Measurements from ENCODE around the gene SCLY. TPM values are rescaled to one million over a fixed set of nuclear protein-coding genes. Genes with fewer than 3 reads are reported as not detected.

The SCLY gene
- polyA plus RNA-seq, 3 donors: 9.5 to 10.6 (median 10.3) TPM

DNA sequence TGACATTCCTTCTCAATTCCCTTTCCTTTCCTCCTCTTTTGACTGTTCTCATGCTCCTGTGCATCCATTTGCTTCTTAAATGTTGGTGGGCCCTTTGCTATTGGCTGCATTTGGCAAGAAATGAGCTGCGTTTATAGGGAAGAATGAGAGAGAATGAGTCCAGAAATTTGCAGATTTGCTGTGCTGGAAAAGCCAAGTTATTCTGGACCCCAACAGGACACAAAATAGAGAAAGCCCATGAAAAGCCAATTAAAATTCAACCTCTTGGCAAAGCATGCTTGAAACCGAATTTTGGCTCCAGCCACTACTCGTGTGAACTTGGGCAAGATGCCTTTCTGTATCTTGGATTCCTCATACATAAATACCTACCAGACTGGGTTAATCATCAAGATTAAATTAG lies 1.3 kb upstream of the SCLY start:
- peaks cover 3 to 19% of the 10 kb centered on the region in 2 donors for H3K27me3 ChIP-seq (ENCODE audit: control insufficient read depth in 2 of 2, insufficient read depth in 2 of 2, low read length in 2 of 2)
- peaks cover 5% of the 10 kb centered on the region in 2 donors for H3K36me3 ChIP-seq (replicated peaks in 1 of 2; ENCODE audit: control insufficient read depth in 1 of 2, insufficient read depth in 2 of 2, low read length in 2 of 2)
- H3K9ac ChIP-seq (ENCODE audit: insufficient read depth, low read length, poor library complexity, severe bottlenecking): no peak overlapping the region
- no peaks in the 10 kb centered on the region for H3K79me2 ChIP-seq (ENCODE audit: insufficient read depth, low read length)
- no peaks in the 10 kb centered on the region for H4K20me1 ChIP-seq (ENCODE audit: insufficient read depth, low read length)
- peak overlapping the region; percentile 93 for H3K4me2 ChIP-seq (replicated peaks; ENCODE audit: extremely low read depth, low read length, poor library complexity, severe bottlenecking)
- intact Hi-C loops (cut with micrococcal nuclease): loop anchor here in 1 of 2 donors (5.0 kb wide), 1 partner anchor 92 kb away; the partner anchor contains the start of gene UBE2F
- Mint-ChIP-seq H3K36me3 (peaks cover 7 to 10% of the 10 kb centered on the region in 2 donors), H3K4me3 (peak overlapping the region; percentile 81 to 92), H3K4me1 (peaks cover 22% of the 10 kb centered on the region), H3K27ac (peak overlapping the region in 1 of 7 donors; percentile 89), H3K9me3 (peaks cover 20 to 31% (median 27%) of the 10 kb centered on the region in 7 donors), H3K27me3 (ENCODE audit: low read depth in 3 of 3) (peaks cover 10 to 26% (median 22%) of the 10 kb centered on the region in 3 donors)
- H3K27ac ChIP-seq (ENCODE audit: low read depth in 1 of 2, low read length in 2 of 2): no peak overlapping the region
- peaks cover 17 to 23% of the 10 kb centered on the region in 2 donors for H3K4me1 ChIP-seq (ENCODE audit: control insufficient read depth in 1 of 2, insufficient read depth in 2 of 2, low read length in 2 of 2)
- H2AFZ ChIP-seq (ENCODE audit: insufficient read depth, low read depth, low read length, poor library complexity, severe bottlenecking): no peak overlapping the region
- TF ChIP-seq, protein P1, sequence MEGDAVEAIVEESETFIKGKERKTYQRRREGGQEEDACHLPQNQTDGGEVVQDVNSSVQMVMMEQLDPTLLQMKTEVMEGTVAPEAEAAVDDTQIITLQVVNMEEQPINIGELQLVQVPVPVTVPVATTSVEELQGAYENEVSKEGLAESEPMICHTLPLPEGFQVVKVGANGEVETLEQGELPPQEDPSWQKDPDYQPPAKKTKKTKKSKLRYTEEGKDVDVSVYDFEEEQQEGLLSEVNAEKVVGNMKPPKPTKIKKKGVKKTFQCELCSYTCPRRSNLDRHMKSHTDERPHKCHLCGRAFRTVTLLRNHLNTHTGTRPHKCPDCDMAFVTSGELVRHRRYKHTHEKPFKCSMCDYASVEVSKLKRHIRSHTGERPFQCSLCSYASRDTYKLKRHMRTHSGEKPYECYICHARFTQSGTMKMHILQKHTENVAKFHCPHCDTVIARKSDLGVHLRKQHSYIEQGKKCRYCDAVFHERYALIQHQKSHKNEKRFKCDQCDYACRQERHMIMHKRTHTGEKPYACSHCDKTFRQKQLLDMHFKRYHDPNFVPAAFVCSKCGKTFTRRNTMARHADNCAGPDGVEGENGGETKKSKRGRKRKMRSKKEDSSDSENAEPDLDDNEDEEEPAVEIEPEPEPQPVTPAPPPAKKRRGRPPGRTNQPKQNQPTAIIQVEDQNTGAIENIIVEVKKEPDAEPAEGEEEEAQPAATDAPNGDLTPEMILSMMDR (IDR thresholded peaks at IDR 0.05): no peak
- DNase-seq: no peak
- peaks cover 7 to 11% of the 10 kb centered on the region in 2 donors for H3K9me3 ChIP-seq (replicated peaks in 1 of 2; ENCODE audit: control insufficient read depth in 1 of 2, insufficient read depth in 1 of 2, low read length in 2 of 2)
- H3K4me3 ChIP-seq (replicated peaks in 1 of 3; ENCODE audit: low read depth in 2 of 3, low read length in 3 of 3): peak overlapping the region in 1 of 3 experiments; percentile 82
- WGBS (ENCODE audit: insufficient coverage): 100% methylated on average over 1 of the region's 3 CpGs

DNA sequence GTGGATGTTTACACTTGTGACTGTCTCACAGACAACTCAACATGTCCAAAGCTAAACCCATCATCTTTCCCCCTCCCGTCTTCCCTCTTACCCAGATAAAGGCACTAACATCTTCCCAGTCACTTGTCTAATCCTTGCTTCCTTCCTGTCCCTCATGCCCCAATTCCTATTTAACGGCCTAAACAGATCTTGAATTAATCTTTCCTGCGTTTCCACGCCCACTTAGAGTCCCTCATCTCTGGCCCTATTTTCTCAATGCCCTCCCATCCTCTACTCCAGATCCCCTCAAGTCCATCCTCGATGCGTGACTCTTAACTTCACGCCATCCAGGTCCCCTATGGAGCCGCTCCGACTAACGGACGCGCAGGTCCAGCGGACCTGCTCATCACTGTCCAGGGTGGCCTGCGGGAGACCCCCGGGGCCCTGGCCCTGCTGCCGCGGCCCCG lies 682 bp upstream of the SCLY start:
- peaks cover 7 to 10% of the 10 kb centered on the region in 2 donors for H3K36me3 ChIP-seq (replicated peaks in 1 of 2; ENCODE audit: control insufficient read depth in 1 of 2, insufficient read depth in 2 of 2, low read length in 2 of 2)
- H4K20me1 ChIP-seq (ENCODE audit: insufficient read depth, low read length): no peaks in the 10 kb centered on the region
- H3K27ac Mint-ChIP-seq: peak overlapping the region; percentile 82 to 95 (median 90)
- peaks cover 11 to 15% of the 10 kb centered on the region in 2 donors for H3K36me3 Mint-ChIP-seq
- peak overlapping the region; percentile 93 for H3K4me2 ChIP-seq (replicated peaks; ENCODE audit: extremely low read depth, low read length, poor library complexity, severe bottlenecking)
- H3K9me3 ChIP-seq (replicated peaks in 1 of 2; ENCODE audit: control insufficient read depth in 1 of 2, insufficient read depth in 1 of 2, low read length in 2 of 2): peaks cover 7 to 11% of the 10 kb centered on the region in 2 donors
- H3K27me3 Mint-ChIP-seq (ENCODE audit: low read depth in 3 of 3): peaks cover 10 to 26% (median 22%) of the 10 kb centered on the region in 3 donors
- peaks cover 20 to 30% (median 25%) of the 10 kb centered on the region in 7 donors for H3K9me3 Mint-ChIP-seq
- H2AFZ ChIP-seq (ENCODE audit: insufficient read depth, low read depth, low read length, poor library complexity, severe bottlenecking): peak overlapping the region; percentile 91
- 1% methylated on average over 18 of the region's 18 CpGs for WGBS (ENCODE audit: insufficient coverage)
- no peak for DNase-seq
- TF ChIP-seq, protein P1 (IDR thresholded peaks at IDR 0.05): no peak
- H3K4me3 Mint-ChIP-seq: peak overlapping the region; percentile 81 to 92
- peaks cover 22% of the 10 kb centered on the region for H3K4me1 Mint-ChIP-seq
- peaks cover 17 to 23% of the 10 kb centered on the region in 2 donors for H3K4me1 ChIP-seq (ENCODE audit: control insufficient read depth in 1 of 2, insufficient read depth in 2 of 2, low read length in 2 of 2)
- intact Hi-C loops (cut with micrococcal nuclease): loop anchor here in 1 of 2 donors (2.0 to 5.0 kb wide), 2 partner anchors 91 to 182 kb away; partner anchors contain the start of gene HES6
- H3K27me3 ChIP-seq (ENCODE audit: control insufficient read depth in 2 of 2, insufficient read depth in 2 of 2, low read length in 2 of 2): peaks cover 3 to 19% of the 10 kb centered on the region in 2 donors
- H3K79me2 ChIP-seq (ENCODE audit: insufficient read depth, low read length): no peaks in the 10 kb centered on the region
- peak overlapping the region; percentile 60 to 88 (median 82) for H3K4me3 ChIP-seq (replicated peaks in 1 of 3; ENCODE audit: low read depth in 2 of 3, low read length in 3 of 3)
- peak overlapping the region; percentile 91 for H3K9ac ChIP-seq (ENCODE audit: insufficient read depth, low read length, poor library complexity, severe bottlenecking)
- H3K27ac ChIP-seq (ENCODE audit: low read depth in 1 of 2, low read length in 2 of 2): peak overlapping the region; percentile 66 to 91
